ENCODE measurements around the gene CTAGE6.
"Not testable (repeated sequence)": the region's sequence is repeated elsewhere in the genome, so short reads cannot be mapped to it uniquely, and the experiment has no call there.

- not testable (repeated sequence) for TF ChIP-seq ZFX (IDR thresholded peaks at IDR 0.05); MAX (IDR thresholded peaks at IDR 0.05); EGR1 (IDR thresholded peaks at IDR 0.05; ENCODE audit: low read depth); POLR2A (IDR thresholded peaks at IDR 0.05; ENCODE audit: borderline replicate concordance, extremely low read depth, insufficient read depth, insufficient read length)
Observed at GRCh38 chr7:143765678-143766077, 8.2 kb upstream of the CTAGE6 start.

All from HCT116 (cell line).